GM12878 (cell line): Measurements from ENCODE around the gene UNK. TPM values are rescaled to one million over a fixed set of nuclear protein-coding genes. Genes with fewer than 3 reads are reported as not detected.

ENCODE experiments used
- ATAC-seq: fragments of 200-7000 bp; cut with Tn5 transposase; 3 replicates; pipeline ENCODE4 v1.9.1; 2020; ENCODE audit warnings: mild to moderate bottlenecking, moderate library complexity
- BruUV-seq: library from RNA; stranded (reverse); fragments of 400-500 nt; replicated peaks from 2 replicates; lab custom pipeline; 2021; lab: Mats Ljungman, UMichigan
- CTCF ChIA-PET: fragments of 300-600 bp; sonication (Branson Sonifier 250); formaldehyde crosslinking; extraction: SDS; loops from one replicate; lab custom pipeline; 2021; ENCODE audit warnings: inconsistent platforms; lab: Yijun Ruan, JAX
- POLR2A ChIA-PET: fragments of 350-600 bp; formaldehyde crosslinking; extraction: SDS; loops from one replicate; lab custom pipeline; 2021; ENCODE audit warnings: inconsistent platforms; lab: Charles Lee
- RAD21 ChIA-PET: fragments of 300-600 bp; sonication (Branson Sonifier 250); formaldehyde crosslinking; loops from one replicate; lab custom pipeline; 2023; ENCODE audit warnings: antibody characterized with exemption; ENCODE audit not compliant: unreplicated experiment; lab: Charles Lee
- SMC1A ChIA-PET: fragments of 300-600 bp; sonication (Branson Sonifier 250); formaldehyde crosslinking; loops from one replicate; lab custom pipeline; 2023; ENCODE audit not compliant: unreplicated experiment, uncharacterized antibody; lab: Charles Lee
- DNase-seq: peaks from one replicate; pipeline ENCODE4 v3.0.0-alpha.2; 2011; ENCODE audit warnings: low read depth, low spot score
- FAIRE-seq: peaks from 3 replicates; lab custom pipeline; 2011; peaks lifted over from hg19 to GRCh38; lab: Jason Lieb, UNC
- H2AFZ ChIP-seq: 2 replicates; pipeline ENCODE4 v1.6.0; 2011; ENCODE audit warnings: low read depth, low read length, control low read depth; ENCODE audit not compliant: control insufficient read depth
- H3K27ac ChIP-seq: 2 replicates; pipeline ENCODE4 v1.5.1; 2011; ENCODE audit warnings: control low read depth; ENCODE audit not compliant: control insufficient read depth, insufficient read depth
- H3K27me3 ChIP-seq, 2 experiments: replicated peaks in 1 of 2; 2 replicates each; pipeline versions ENCODE4 v1.6.0 to v1.6.1; 2011; ENCODE audit warnings: low read length in 1 of 2; ENCODE audit not compliant: control insufficient read depth in 2 of 2, insufficient read depth in 2 of 2
- H3K36me3 ChIP-seq, 2 experiments: 2 replicates each; pipeline ENCODE4 v1.5.1; 2011; ENCODE audit warnings: low read length in 1 of 2; ENCODE audit not compliant: control insufficient read depth in 2 of 2, insufficient read depth in 2 of 2
- H3K4me1 ChIP-seq: 2 replicates; pipeline ENCODE4 v1.6.1; 2011; ENCODE audit warnings: mild to moderate bottlenecking, low read length, moderate library complexity, mixed read lengths; ENCODE audit not compliant: control insufficient read depth, insufficient read depth
- H3K4me2 ChIP-seq: 2 replicates; pipeline ENCODE4 v1.6.0; 2011; ENCODE audit warnings: control low read depth; ENCODE audit not compliant: control insufficient read depth, insufficient read depth
- H3K4me3 ChIP-seq: fragments of 200-600 bp; sonication (generic); 2 replicates; pipeline ENCODE4 v1.5.1; 2016
- H3K79me2 ChIP-seq: 2 replicates; pipeline ENCODE4 v1.6.0; 2011; ENCODE audit warnings: low read length; ENCODE audit not compliant: control insufficient read depth, insufficient read depth
- H3K9ac ChIP-seq: 2 replicates; pipeline ENCODE4 v1.8.0; 2011; ENCODE audit warnings: low read length, control low read depth, mixed read lengths; ENCODE audit not compliant: control insufficient read depth, insufficient read depth
- H3K9me3 ChIP-seq: replicated peaks from 3 replicates; pipeline ENCODE4 v1.5.1; 2011; ENCODE audit warnings: mild to moderate bottlenecking, low read length; ENCODE audit not compliant: control insufficient read depth, insufficient read depth
- H4K20me1 ChIP-seq: 2 replicates; pipeline ENCODE4 v1.6.0; 2011; ENCODE audit not compliant: control insufficient read depth, insufficient read depth
- BRCA1 ChIP-seq: IDR thresholded peaks from 2 replicates; pipeline ENCODE4 v1.6.1; 2011; ENCODE audit warnings: low read depth, low read length, improper control_type of control experiment
- FOXK2 ChIP-seq: fragments of 450-650 bp; IDR thresholded peaks from 2 replicates; pipeline ENCODE4 v1.6.1; 2017; ENCODE audit warnings: mild to moderate bottlenecking, moderate library complexity
- MYB ChIP-seq: fragments of 150-350 bp; IDR thresholded peaks from 2 replicates; pipeline ENCODE4 v1.6.1; 2014; ENCODE audit warnings: mild to moderate bottlenecking, low read depth, low read length, borderline replicate concordance
- POLR2AphosphoS5 ChIP-seq: IDR thresholded peaks from 2 replicates; pipeline ENCODE4 v1.6.1; 2011; ENCODE audit warnings: mild to moderate bottlenecking, low read length, inconsistent platforms
- ZNF217 ChIP-seq: fragments of 450-650 bp; IDR thresholded peaks from 2 replicates; pipeline ENCODE4 v1.6.1; 2017; ENCODE audit warnings: antibody characterized with exemption, mild to moderate bottlenecking
- whole genome bisulfite sequencing: methylation state at CpG from one replicate; pipeline ENCODE4 v1.1.6; 2016; ENCODE audit warnings: low lambda C conversion rate; ENCODE audit not compliant: insufficient replicate concordance, insufficient coverage; ENCODE audit errors: missing lambda C conversion rate; 5-methylcytosine and 5-hydroxymethylcytosine counted together
- in situ Hi-C: fragments of 300-500 bp; cut with MboI; formaldehyde crosslinking; loops from 9 replicates; pipeline ENCODE4 v1.14.3; 2018; ENCODE audit warnings: mixed read lengths
- intact Hi-C: fragments of 100-400 bp; cut with micrococcal nuclease; formaldehyde crosslinking; loops from one replicate; pipeline ENCODE4 v1.14.2; 2022; ENCODE audit not compliant: unreplicated experiment
- polyA plus RNA-seq, 11 experiments: library from polyadenylated mRNA; depleted of rRNA in 4 of 11; unstranded in 6 of 11; stranded (reverse) in 5 of 11; fragments of >200 nt; fragmentation: Nextera tagmentation in 4 of 11; fragmentation: Illumina TruSeq in 1 of 11; extraction: Ambion mirVana in 4 of 11; extraction: Trizol in 1 of 11; gene quantifications; 1 replicate in 1 of 11; 2 replicates in 10 of 11; pipeline versions ENCODE4 v1.2.1 to v1.2.3, GENCODE V29; 2011 to 2016; ENCODE audit warnings: inconsistent platforms in 2 of 11, missing spikeins in 2 of 11, low read depth in 1 of 11
- total RNA-seq, 4 experiments: library from RNA; depleted of rRNA in 3 of 4; stranded (reverse); fragments of >200 nt in 3 of 4; fragmentation: Illumina TruSeq in 1 of 4; extraction: Trizol in 1 of 4; gene quantifications; 2 replicates each; pipeline versions ENCODE4 v1.2.1 to v1.2.3, GENCODE V29; 2013 to 2021
- TF ChIP-seq, protein P1 (sequence below): fragments of 450-650 bp; IDR thresholded peaks from 2 replicates; pipeline ENCODE4 v1.6.1; 2018; ENCODE audit warnings: borderline replicate concordance, mild to moderate bottlenecking; ENCODE audit not compliant: partially characterized antibody
- TF ChIP-seq, protein P2 (sequence below): fragments of 150-350 bp; IDR thresholded peaks from 2 replicates; pipeline ENCODE4 v1.6.1; 2014; ENCODE audit warnings: mild to moderate bottlenecking, low read depth, low read length

Gene UNK
- total and polyA plus RNA-seq, 10 of the 15 experiments (the other 5 are each of a cell fraction or from before 2014, with no cell fraction given): 8.9 to 34.5 (median 27.3) TPM

DNA sequence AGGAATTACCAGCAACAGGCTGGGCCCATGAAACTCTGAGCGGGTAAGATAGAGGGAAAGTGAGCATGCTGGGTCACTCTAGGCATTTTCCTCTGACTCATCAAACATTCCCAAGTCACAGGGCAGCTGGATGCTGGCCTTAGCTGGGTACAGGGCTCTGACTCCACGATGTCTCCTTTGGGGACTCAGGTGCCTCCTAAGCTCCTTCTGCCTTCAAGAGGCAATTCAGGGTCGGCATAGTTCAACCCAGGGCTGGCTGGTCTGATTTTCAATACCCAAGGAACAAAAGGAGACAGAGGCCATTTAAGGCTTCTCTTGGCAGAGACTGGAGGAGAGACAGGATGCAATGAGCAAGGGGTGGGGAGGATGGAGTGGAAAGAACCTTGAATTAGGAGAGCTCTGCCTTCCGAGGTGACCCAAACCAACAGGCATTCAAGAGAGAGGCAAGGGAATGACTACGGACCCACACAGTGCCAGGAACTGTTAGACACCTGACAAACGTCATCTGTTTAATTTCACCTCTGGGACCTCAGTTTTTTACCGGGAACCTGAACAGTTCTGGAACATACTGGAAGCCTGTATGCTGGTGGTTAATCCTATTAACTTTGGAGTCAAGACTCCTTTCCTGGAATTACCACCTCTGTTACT is 69.6 kb downstream of the UNK start:
- peaks cover 18% of the 10 kb centered on the region for H3K79me2 ChIP-seq
- DNase-seq (no peak), ATAC-seq (no peak), FAIRE-seq (no peak)
- no peaks in the 10 kb centered on the region for H3K9me3 ChIP-seq
- ChIA-PET CTCF (interaction anchor here (1.4 to 9.4 kb wide), 8 partner anchors 8 to 143 kb away, joined by 3 to 117 read pairs (median 6); partner anchors contain the start of genes TRIM65 and UNC13D), POLR2A (interaction anchor here (0.6 to 5.8 kb wide), 16 partner anchors 9 to 966 kb away, joined by 3 to 42 read pairs (median 6); partner anchors contain the start of genes GALK1, UNC13D and UNK), SMC1A (interaction anchor here (1.0 to 3.6 kb wide), 7 partner anchors 8 to 209 kb away, joined by 3 to 18 read pairs (median 5); partner anchors contain the start of gene TRIM47), RAD21 (interaction anchor here (0.6 to 3.2 kb wide), 4 partner anchors 9 to 569 kb away, joined by 3 to 32 read pairs (median 18); partner anchors contain the start of genes GALK1, TRIM65 and UNC13D)
- H3K27me3 ChIP-seq: no peaks in the 10 kb centered on the region
- peaks cover 17% of the 10 kb centered on the region for H3K4me1 ChIP-seq
- H3K27ac ChIP-seq: peak overlapping the region; percentile 51
- H3K4me2 ChIP-seq: peak overlapping the region; percentile 51
- TSS peak; percentile 90 for BruUV-seq
- in situ Hi-C loops (no loop called here), intact Hi-C loops (loop anchor here (2.0 kb wide), 1 partner anchor 75 kb away; a partner anchor contains a TSS)
- peaks cover 2 to 3% of the 10 kb centered on the region in 2 experiments; a peak in 2 of 4 replicates for H3K36me3 ChIP-seq
- H3K9ac ChIP-seq: peak overlapping the region; percentile 71
- TF ChIP-seq ZNF217 (no peak), MYB (no peak), POLR2AphosphoS5 (peak; percentile 55; the same call in 1 of the 2 replicates), BRCA1 (no peak), FOXK2 (no peak)
- TF ChIP-seq, protein P1, sequence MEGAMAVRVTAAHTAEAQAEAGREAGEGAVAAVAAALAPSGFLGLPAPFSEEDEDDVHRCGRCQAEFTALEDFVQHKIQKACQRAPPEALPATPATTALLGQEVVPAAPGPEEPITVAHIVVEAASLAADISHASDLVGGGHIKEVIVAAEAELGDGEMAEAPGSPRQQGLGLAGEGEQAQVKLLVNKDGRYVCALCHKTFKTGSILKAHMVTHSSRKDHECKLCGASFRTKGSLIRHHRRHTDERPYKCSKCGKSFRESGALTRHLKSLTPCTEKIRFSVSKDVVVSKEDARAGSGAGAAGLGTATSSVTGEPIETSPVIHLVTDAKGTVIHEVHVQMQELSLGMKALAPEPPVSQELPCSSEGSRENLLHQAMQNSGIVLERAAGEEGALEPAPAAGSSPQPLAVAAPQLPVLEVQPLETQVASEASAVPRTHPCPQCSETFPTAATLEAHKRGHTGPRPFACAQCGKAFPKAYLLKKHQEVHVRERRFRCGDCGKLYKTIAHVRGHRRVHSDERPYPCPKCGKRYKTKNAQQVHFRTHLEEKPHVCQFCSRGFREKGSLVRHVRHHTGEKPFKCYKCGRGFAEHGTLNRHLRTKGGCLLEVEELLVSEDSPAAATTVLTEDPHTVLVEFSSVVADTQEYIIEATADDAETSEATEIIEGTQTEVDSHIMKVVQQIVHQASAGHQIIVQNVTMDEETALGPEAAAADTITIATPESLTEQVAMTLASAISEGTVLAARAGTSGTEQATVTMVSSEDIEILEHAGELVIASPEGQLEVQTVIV: no peak
- TF ChIP-seq, protein P2, sequence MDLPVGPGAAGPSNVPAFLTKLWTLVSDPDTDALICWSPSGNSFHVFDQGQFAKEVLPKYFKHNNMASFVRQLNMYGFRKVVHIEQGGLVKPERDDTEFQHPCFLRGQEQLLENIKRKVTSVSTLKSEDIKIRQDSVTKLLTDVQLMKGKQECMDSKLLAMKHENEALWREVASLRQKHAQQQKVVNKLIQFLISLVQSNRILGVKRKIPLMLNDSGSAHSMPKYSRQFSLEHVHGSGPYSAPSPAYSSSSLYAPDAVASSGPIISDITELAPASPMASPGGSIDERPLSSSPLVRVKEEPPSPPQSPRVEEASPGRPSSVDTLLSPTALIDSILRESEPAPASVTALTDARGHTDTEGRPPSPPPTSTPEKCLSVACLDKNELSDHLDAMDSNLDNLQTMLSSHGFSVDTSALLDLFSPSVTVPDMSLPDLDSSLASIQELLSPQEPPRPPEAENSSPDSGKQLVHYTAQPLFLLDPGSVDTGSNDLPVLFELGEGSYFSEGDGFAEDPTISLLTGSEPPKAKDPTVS: peak; percentile 84
- peak overlapping the region; percentile 73 for H3K4me3 ChIP-seq
- H2AFZ ChIP-seq: no peak overlapping the region
- no peaks in the 10 kb centered on the region for H4K20me1 ChIP-seq
- 48% methylated on average over 7 of the region's 7 CpGs for WGBS
